Aorta (tissue), 5 donors: Measurements from ENCODE around the gene GRIFIN. TPM values are rescaled to one million over a fixed set of nuclear protein-coding genes. Genes with fewer than 3 reads are reported as not detected.

Experiments used
- ATAC-seq: fragments of 200-7000 bp; cut with Tn5 transposase; one replicate; pipeline ENCODE4 v1.9.1; 2022; ENCODE audit warnings: moderate library complexity; ENCODE audit not compliant: low FRiP score
- DNase-seq, 2 donors: peaks; one replicate each; pipeline ENCODE4 v3.0.0-alpha.2; 2020
- H3K27ac ChIP-seq, 2 donors: one replicate each; pipeline ENCODE4 v1.5.1; 2013; ENCODE audit warnings: low read length in 2 of 2, mild to moderate bottlenecking in 2 of 2, moderate library complexity in 2 of 2, control low read depth in 1 of 2, inconsistent platforms in 1 of 2, low read depth in 1 of 2
- H3K27me3 ChIP-seq, 2 donors: one replicate each; pipeline ENCODE4 v1.6.1; 2013; ENCODE audit warnings: control low read depth in 1 of 2, low read length in 1 of 2, mild to moderate bottlenecking in 1 of 2, moderate library complexity in 1 of 2; ENCODE audit not compliant: insufficient read depth in 2 of 2, control insufficient read depth in 1 of 2
- H3K36me3 ChIP-seq, 2 donors: one replicate each; pipeline ENCODE4 v1.6.1; 2013; ENCODE audit warnings: control low read depth in 1 of 2, low read length in 1 of 2, mild to moderate bottlenecking in 1 of 2; ENCODE audit not compliant: insufficient read depth in 2 of 2, control insufficient read depth in 1 of 2
- H3K4me1 ChIP-seq, 2 donors: one replicate each; pipeline ENCODE4 v1.6.1; 2013; ENCODE audit warnings: low read length in 2 of 2, control low read depth in 1 of 2, mild to moderate bottlenecking in 1 of 2, moderate library complexity in 1 of 2; ENCODE audit not compliant: insufficient read depth in 2 of 2, control insufficient read depth in 1 of 2
- H3K4me3 ChIP-seq, 2 donors: one replicate each; pipeline ENCODE4 v1.5.1; 2013; ENCODE audit warnings: low read length in 2 of 2, control low read depth in 1 of 2, mild to moderate bottlenecking in 1 of 2
- H3K9me3 ChIP-seq: one replicate; pipeline ENCODE4 v1.6.1; 2013; ENCODE audit warnings: mild to moderate bottlenecking, low read length; ENCODE audit not compliant: control insufficient read depth
- WGBS, 2 donors: extraction: QIAGEN DNeasy Blood & Tissue Kit; methylation state at CpG; one replicate each; pipeline ENCODE4 v1.1.7; 2013; 5-methylcytosine and 5-hydroxymethylcytosine counted together
- intact Hi-C, 2 donors: fragments of 100-400 bp; cut with DNase I; formaldehyde crosslinking; loops; one replicate each; pipeline versions ENCODE4 v1.14.2 to v1.15.0; 2022
- long read RNA-seq, 2 donors: library from polyadenylated mRNA; unstranded; transcript quantifications; one replicate each; pipeline ENCODE4 v2.0.0, GENCODE V29; 2020 to 2021
- polyA plus RNA-seq, 2 donors: library from polyadenylated mRNA; stranded (reverse); fragments of 200-250 nt; gene quantifications; one replicate each; pipeline ENCODE4 v1.2.3, GENCODE V29; 2013
- total RNA-seq, 2 donors: library from RNA; stranded (reverse); fragmentation: NEBNext Ultra II Directional; extraction: Animal tissue kit (Norgen Biotek cat#: 25700); gene quantifications; one replicate each; pipeline ENCODE4 v1.2.1, GENCODE V29; 2021
- donor health status: healthy with polysubstance abuse.
- donor health status: Bipolar disorder and iron deficiency.
- donor health status: DM: no; HTN: no; CAD: no.
- donor health status: DM: no; HTN: no; CAD: no.
- donor health status: DM: yes; HTN: yes; CAD: no.

Gene GRIFIN, protein sequence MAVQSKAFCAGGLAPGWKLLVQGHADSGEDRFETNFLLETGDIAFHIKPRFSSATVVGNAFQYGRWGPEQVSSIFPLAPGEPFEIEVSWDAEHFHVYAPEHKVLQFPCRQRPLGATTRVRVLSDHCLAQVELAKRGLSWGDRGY
- total RNA-seq = not detected
- not detected for polyA plus RNA-seq
- long read RNA-seq, donor 1 = 0 reads
- long read RNA-seq, donor 2 = 0 reads

DNA sequence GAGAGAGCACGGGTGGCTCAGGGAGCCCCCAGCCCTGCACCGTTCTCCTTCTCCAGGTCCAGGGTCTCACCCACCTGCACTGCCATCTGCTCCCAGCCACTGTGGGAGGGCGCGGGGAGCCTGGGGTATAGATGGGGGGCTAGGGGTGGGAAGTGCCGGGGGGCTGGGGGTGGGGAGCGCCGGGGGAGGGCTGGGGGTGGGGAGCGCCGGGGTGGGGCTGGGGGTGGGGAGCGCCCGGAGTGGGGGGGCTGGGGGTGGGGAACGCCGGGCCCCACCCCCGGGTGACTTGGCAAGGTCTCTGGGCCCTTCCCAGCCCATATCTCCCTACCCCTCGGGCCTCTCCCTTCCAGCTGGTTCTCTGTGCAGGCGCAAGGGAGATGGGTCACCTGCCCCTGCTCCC, at the start of gene GRIFIN:
Gene GRIFIN (minus strand): TSS at position 101 of the 400 bp plus-strand sequence. CDS start 15 bp downstream, at position 86.
- no peak for ATAC-seq
- 74 to 95% methylated on average over 4 to 16 of the region's 16 CpGs for WGBS, 2 donors
- intact Hi-C loops = no loop called here

DNA sequence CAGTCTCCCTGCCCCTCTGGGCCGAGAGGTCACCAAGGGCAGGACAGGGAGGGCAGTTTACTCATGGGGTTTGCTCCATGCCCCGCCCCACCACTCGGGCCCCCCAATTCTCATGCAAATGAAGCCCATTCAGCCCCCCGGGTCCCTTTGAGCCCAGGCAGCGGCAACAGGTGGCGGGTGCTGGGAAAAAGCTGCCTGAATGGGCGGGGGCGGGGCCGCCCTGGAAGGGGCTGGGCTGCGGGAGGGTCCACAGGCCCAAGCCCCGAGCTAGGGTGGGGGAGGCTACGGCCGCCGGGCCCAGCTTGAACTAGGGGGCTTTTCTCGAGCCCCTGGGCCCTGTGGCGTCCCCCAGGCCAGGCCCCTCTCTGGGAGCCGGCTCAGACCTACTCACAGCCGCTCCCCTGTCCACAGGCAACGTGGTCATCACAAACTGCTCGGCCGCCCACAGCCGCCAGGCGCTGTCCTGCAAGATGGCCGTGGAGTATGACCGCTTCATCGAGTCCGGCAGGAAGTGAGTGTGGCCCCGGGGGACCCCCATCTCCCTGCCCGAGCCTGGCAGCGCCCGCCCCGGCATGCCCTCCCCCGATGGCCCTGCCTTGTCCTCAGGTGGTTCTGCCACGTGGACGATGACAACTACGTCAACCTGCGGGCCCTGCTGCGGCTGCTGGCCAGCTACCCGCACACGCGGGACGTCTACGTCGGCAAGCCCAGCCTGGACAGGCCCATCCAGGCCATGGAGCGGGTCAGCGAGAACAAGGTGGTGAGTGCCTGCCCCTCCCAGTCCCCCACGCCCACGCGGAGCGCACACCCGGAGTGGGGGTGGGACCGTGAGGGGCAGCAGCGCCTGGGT, 48.8 kb upstream of the GRIFIN start:
- ATAC-seq (no peak), DNase-seq (no peak)
- no peaks in the 10 kb centered on the region for H3K36me3 ChIP-seq
- 86% methylated on average over 48 to 53 of the region's 53 CpGs for WGBS, 2 donors
- H3K4me3 ChIP-seq = no peak overlapping the region
- H3K4me1 ChIP-seq = no peaks in the 10 kb centered on the region
- intact Hi-C loops = no loop called here
- H3K9me3 ChIP-seq = no peaks in the 10 kb centered on the region
- no peak overlapping the region for H3K27ac ChIP-seq
- no peaks in the 10 kb centered on the region for H3K27me3 ChIP-seq

More for the DNA sequence above, at the start of gene GRIFIN:
- no peak within 1 kb of the TSS for H3K27ac ChIP-seq
- no peaks in the 10 kb centered on the region for H3K36me3 ChIP-seq
- no peaks in the 10 kb centered on the region for H3K4me1 ChIP-seq
- H3K4me3 ChIP-seq = no peak within 1 kb of the TSS
- H3K27me3 ChIP-seq = no peaks in the 10 kb centered on the region
- no peaks in the 10 kb centered on the region for H3K9me3 ChIP-seq
- DNase-seq = no peak

DNA sequence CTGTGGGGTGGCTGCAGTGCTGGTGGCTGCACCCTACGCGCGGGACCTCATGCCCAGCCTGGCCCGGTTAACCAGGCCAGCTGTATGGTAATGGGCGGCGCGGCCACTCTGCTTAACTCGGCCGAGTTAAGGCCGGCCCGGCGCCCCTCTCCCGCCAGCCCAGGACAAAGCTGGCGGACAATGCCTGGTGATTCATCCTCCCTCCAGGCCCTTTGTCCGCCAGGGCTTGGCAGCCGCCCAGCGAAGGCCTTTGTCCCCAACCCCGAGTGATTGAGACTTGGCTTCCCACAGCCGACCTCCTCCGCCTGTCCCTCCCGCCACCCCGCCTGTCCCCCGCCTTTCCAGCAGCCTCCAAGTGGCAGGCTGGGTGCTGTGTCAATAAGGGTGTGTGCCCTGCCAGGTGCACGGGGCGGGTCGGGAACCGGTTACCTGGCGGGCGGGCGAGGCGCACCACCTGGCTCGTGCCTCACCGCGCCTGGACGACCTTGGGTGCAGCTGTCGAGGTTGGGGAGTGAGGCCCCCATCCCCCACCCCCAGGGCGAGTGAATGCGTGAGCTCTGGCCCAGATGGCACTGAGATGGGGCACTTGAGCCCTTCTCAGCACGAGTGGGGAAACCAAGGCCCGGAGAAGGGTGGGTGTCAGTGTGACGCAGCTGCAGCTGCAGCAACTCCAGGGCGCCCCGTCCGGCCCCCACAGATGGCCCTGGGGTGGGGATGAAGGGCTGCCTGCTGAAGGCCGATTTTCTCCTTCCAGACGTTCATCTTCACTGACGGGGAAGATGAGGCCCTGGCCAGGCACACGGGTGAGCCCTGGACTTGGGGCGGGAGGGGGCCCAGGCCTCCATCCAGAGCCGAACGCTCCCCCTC, 48.0 kb upstream of the GRIFIN start:
- WGBS, 2 donors = 57 to 67% methylated on average over 47 to 51 of the region's 51 CpGs
- no peak overlapping the region for H3K27ac ChIP-seq
- DNase-seq (peak; percentile 81 to 90), ATAC-seq (peak; percentile 6)
- no peak overlapping the region for H3K4me3 ChIP-seq
- H3K4me1 ChIP-seq = no peaks in the 10 kb centered on the region
- H3K27me3 ChIP-seq = peaks cover 0 to 1% of the 10 kb centered on the region in 2 donors
- H3K9me3 ChIP-seq = no peaks in the 10 kb centered on the region
- intact Hi-C loops = no loop called here
- H3K36me3 ChIP-seq = no peaks in the 10 kb centered on the region

GRCh38 chr7:2523461-2523936, 47.3 kb upstream of the GRIFIN start:
- Histone ChIP-seq H3K9me3 (no peaks in the 10 kb centered on the region), H3K36me3 (no peaks in the 10 kb centered on the region), H3K27me3 (peaks cover 0 to 1% of the 10 kb centered on the region in 2 donors), H3K4me3 (no peak overlapping the region), H3K4me1 (no peaks in the 10 kb centered on the region), H3K27ac (no peak overlapping the region)
- intact Hi-C loops = no loop called here
- ATAC-seq (no peak), DNase-seq (no peak)
- 31 to 42% methylated on average over 22 of the region's 22 CpGs for WGBS, 2 donors

- DNase-seq = no peak
- intact Hi-C loops = no loop called here
- no peaks in the 10 kb centered on the region for H3K4me1 ChIP-seq
- H3K27me3 ChIP-seq = peaks cover 0 to 1% of the 10 kb centered on the region in 2 donors
- no peak overlapping the region for H3K27ac ChIP-seq
- no peak for ATAC-seq
- no peaks in the 10 kb centered on the region for H3K36me3 ChIP-seq
- no peak overlapping the region for H3K4me3 ChIP-seq
- no peaks in the 10 kb centered on the region for H3K9me3 ChIP-seq
- 50 to 51% methylated on average over 19 of the region's 19 CpGs for WGBS, 2 donors
Observed at GRCh38 chr7:2522780-2523433, 46.7 kb upstream of the GRIFIN start.

DNA sequence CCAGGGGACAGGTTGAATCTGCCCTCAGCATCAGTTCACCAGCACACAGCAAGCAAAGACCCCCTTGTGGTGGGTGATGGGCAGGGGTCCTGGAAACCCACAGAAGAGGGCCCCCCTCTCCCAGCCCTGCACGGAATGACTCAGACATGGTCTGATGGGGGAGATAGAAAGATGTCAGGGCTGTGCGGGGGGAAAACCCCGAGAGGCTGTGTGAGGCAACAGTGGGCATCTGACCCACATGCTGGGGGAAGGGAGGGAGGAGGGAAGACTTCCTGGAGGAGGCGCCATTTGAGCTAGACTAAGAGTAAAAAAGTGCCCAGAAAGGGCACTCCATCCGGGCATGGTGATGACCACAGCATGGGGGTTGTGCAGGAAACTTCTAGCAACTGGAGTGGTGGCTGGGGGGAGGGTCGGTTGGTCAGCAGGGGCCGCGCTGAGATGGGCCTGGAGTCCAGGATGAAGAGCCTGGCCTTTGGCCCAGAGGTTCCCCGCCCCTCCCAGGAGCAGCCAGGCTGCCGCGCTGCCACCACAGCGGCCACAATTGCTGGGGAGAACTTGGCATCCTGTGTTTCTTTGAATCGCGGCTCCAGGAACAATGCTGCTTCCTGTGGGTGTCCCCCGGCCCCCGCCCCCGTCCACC, 45.9 kb upstream of the GRIFIN start:
- ATAC-seq (no peak), DNase-seq (no peak)
- intact Hi-C loops = no loop called here
- no peaks in the 10 kb centered on the region for H3K9me3 ChIP-seq
- H3K27ac ChIP-seq = no peak overlapping the region
- WGBS, 2 donors = 40 to 43% methylated on average over 17 of the region's 17 CpGs
- no peaks in the 10 kb centered on the region for H3K4me1 ChIP-seq
- no peaks in the 10 kb centered on the region for H3K36me3 ChIP-seq
- H3K27me3 ChIP-seq = peaks cover 0 to 1% of the 10 kb centered on the region in 2 donors
- no peak overlapping the region for H3K4me3 ChIP-seq

DNA sequence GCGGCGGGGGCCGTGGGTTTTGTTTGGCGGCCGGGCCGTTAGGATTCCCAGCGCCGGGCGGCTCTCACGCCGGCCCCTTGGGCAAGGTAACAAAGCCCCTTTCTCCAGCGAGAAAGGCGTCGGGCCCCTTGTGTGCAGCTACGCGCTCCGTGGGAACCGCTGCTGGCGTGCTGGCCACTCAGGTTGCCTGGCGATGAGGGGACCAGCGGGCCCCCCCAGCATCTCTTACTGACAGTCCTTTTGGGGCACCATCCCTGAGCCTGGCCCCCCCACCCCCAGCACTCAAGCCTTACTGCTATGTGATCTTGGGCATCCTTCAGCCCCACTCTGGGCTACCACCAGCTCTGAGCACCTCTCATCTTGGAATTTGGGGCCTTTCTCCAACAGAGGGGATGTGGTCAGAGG, 45.1 kb upstream of the GRIFIN start:
- WGBS, 2 donors = 22 to 28% methylated on average over 20 to 21 of the region's 21 CpGs
- Histone ChIP-seq H3K36me3 (no peaks in the 10 kb centered on the region), H3K27ac (no peak overlapping the region), H3K4me1 (no peaks in the 10 kb centered on the region), H3K27me3 (peaks cover 0 to 1% of the 10 kb centered on the region in 2 donors), H3K4me3 (no peak overlapping the region), H3K9me3 (no peaks in the 10 kb centered on the region)
- no peak for DNase-seq
- intact Hi-C loops = no loop called here
- ATAC-seq = no peak
